Ishikawa (cell line): ENCODE measurements around the gene UBA52.

Experiments
- CEBPB ChIP-seq: IDR thresholded peaks from 2 replicates; pipeline ENCODE4 v1.6.1; 2012
- CREB1 ChIP-seq: IDR thresholded peaks from 2 replicates; pipeline ENCODE4 v1.6.1; 2012; ENCODE audit warnings: low read depth
- EGR1 ChIP-seq: IDR thresholded peaks from 2 replicates; pipeline ENCODE4 v1.6.1; 2012
- EP300 ChIP-seq: IDR thresholded peaks from 2 replicates; pipeline ENCODE4 v1.6.1; 2012; ENCODE audit warnings: borderline replicate concordance
- NFIC ChIP-seq: IDR thresholded peaks from 2 replicates; pipeline ENCODE4 v1.6.1; 2012
- RAD21 ChIP-seq: IDR thresholded peaks from 2 replicates; pipeline ENCODE4 v1.6.1; 2012; ENCODE audit warnings: low read depth
- TAF1 ChIP-seq: IDR thresholded peaks from 2 replicates; pipeline ENCODE4 v1.6.1; 2012; ENCODE audit warnings: low read depth, mild to moderate bottlenecking
- TEAD4 ChIP-seq: IDR thresholded peaks from 2 replicates; pipeline ENCODE4 v1.6.1; 2012
- YY1 ChIP-seq: IDR thresholded peaks from 2 replicates; pipeline ENCODE4 v1.6.1; 2012; ENCODE audit warnings: low read depth
- ZBTB7A ChIP-seq: IDR thresholded peaks from 2 replicates; pipeline ENCODE4 v1.6.1; 2012; ENCODE audit warnings: low read depth
- TF ChIP-seq, protein P1 (sequence below): IDR thresholded peaks from 2 replicates; pipeline ENCODE4 v1.6.1; 2012; ENCODE audit warnings: low read depth, mild to moderate bottlenecking
- TF ChIP-seq, protein P2 (sequence below): IDR thresholded peaks from 2 replicates; pipeline ENCODE4 v1.6.1; 2012
- TF ChIP-seq, protein P3 (sequence below): IDR thresholded peaks from 2 replicates; pipeline ENCODE4 v1.6.1; 2012

DNA sequence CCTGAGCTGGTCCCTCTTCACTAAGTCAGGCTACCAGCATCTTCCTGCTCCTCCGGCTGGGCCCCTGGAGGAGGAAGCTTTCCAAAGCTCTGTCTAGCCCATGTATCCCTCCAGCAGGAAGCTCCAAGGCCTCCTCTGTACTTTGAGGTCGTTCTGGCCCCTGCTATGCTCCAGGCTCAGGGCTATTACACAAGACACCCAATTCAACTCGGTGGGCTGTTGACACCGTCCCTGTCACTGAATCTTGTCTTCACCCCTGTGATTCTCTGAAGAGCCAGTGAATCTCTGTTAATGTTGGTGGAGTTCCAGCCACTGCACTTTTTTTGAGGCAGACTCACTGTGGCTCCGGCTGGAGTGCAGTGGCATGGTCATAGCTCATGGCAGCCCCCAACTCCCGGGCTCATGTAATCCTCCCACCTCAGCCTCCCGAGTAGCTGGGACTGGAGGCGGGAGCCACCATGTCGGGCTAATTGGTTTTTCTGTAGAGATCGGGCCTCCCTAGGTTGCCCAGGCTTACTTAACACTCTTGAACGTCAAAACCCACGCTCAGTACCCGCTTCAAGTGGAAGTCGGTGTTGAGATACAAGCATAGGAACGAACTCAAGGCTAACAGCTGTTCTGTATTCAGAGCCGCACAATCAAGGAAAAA, 16.4 kb downstream of the UBA52 start:
- no peak for TF ChIP-seq RAD21
- TF ChIP-seq, protein P1, sequence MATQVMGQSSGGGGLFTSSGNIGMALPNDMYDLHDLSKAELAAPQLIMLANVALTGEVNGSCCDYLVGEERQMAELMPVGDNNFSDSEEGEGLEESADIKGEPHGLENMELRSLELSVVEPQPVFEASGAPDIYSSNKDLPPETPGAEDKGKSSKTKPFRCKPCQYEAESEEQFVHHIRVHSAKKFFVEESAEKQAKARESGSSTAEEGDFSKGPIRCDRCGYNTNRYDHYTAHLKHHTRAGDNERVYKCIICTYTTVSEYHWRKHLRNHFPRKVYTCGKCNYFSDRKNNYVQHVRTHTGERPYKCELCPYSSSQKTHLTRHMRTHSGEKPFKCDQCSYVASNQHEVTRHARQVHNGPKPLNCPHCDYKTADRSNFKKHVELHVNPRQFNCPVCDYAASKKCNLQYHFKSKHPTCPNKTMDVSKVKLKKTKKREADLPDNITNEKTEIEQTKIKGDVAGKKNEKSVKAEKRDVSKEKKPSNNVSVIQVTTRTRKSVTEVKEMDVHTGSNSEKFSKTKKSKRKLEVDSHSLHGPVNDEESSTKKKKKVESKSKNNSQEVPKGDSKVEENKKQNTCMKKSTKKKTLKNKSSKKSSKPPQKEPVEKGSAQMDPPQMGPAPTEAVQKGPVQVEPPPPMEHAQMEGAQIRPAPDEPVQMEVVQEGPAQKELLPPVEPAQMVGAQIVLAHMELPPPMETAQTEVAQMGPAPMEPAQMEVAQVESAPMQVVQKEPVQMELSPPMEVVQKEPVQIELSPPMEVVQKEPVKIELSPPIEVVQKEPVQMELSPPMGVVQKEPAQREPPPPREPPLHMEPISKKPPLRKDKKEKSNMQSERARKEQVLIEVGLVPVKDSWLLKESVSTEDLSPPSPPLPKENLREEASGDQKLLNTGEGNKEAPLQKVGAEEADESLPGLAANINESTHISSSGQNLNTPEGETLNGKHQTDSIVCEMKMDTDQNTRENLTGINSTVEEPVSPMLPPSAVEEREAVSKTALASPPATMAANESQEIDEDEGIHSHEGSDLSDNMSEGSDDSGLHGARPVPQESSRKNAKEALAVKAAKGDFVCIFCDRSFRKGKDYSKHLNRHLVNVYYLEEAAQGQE: no peak
- TF ChIP-seq YY1: no peak
- TF ChIP-seq, protein P2, sequence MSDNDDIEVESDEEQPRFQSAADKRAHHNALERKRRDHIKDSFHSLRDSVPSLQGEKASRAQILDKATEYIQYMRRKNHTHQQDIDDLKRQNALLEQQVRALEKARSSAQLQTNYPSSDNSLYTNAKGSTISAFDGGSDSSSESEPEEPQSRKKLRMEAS: no peak
- TF ChIP-seq EP300: 0 out of 2 replicates have a peak, but pooled peaks have one; percentile 7
- no peak for TF ChIP-seq TAF1
- no peak for TF ChIP-seq CEBPB
- no peak for TF ChIP-seq CREB1
- TF ChIP-seq TEAD4: no peak
- TF ChIP-seq NFIC: no peak
- no peak for TF ChIP-seq EGR1
- TF ChIP-seq, protein P3, sequence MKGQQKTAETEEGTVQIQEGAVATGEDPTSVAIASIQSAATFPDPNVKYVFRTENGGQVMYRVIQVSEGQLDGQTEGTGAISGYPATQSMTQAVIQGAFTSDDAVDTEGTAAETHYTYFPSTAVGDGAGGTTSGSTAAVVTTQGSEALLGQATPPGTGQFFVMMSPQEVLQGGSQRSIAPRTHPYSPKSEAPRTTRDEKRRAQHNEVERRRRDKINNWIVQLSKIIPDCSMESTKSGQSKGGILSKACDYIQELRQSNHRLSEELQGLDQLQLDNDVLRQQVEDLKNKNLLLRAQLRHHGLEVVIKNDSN: no peak
- no peak for TF ChIP-seq ZBTB7A
